ENCODE data around the gene COL4A2.

The COL4A2 gene

GRCh38 chr13:110414283-110414682 is 107.2 kb downstream of the COL4A2 start:
- peaks cover 3% of the 10 kb centered on the region for H3K4me1 ChIP-seq (ENCODE audit: insufficient read depth, low read length, poor library complexity, severe bottlenecking)
- no peaks in the 10 kb centered on the region for H3K27me3 ChIP-seq (ENCODE audit: insufficient read depth, low read length, poor library complexity, severe bottlenecking)
- H3K36me3 ChIP-seq (ENCODE audit: insufficient read depth, low read length), result no peaks in the 10 kb centered on the region
- no peak overlapping the region for H3K9ac ChIP-seq (ENCODE audit: low read depth, low read length, poor library complexity, severe bottlenecking)
- H3K4me2 ChIP-seq (ENCODE audit: low read depth, low read length, poor library complexity, severe bottlenecking), result no peak overlapping the region
- no peaks in the 10 kb centered on the region for H4K20me1 ChIP-seq (ENCODE audit: insufficient read depth, low read length, poor library complexity, severe bottlenecking)
- H3K9me3 ChIP-seq (ENCODE audit: insufficient read depth, low read depth, low read length), result no peaks in the 10 kb centered on the region
- no peaks in the 10 kb centered on the region for H3F3A ChIP-seq (ENCODE audit: low read depth)
- H2AFZ ChIP-seq (ENCODE audit: low read length), result no peak overlapping the region
- no peaks in the 10 kb centered on the region for H3K79me2 ChIP-seq (ENCODE audit: insufficient read depth, low read length)
- no peak overlapping the region for H3K4me3 ChIP-seq (ENCODE audit: low read length, poor library complexity, severe bottlenecking)
- TF ChIP-seq EZH2phosphoT487 (IDR thresholded peaks at IDR 0.05; ENCODE audit: borderline replicate concordance) (no peak), CTCF (conservative IDR thresholded peaks at IDR 0.05; ENCODE audit: low read length) (no peak)
- no peaks in the 10 kb centered on the region for H3K9me2 ChIP-seq (replicated peaks; ENCODE audit: low read depth, low read length)

GRCh38 chr13:110414931-110415330 is 107.8 kb downstream of the COL4A2 start:
- Histone ChIP-seq H3K4me3 (ENCODE audit: low read length, poor library complexity, severe bottlenecking) (no peak overlapping the region), H3F3A (ENCODE audit: low read depth) (no peaks in the 10 kb centered on the region), H3K9me3 (ENCODE audit: insufficient read depth, low read depth, low read length) (no peaks in the 10 kb centered on the region), H3K36me3 (ENCODE audit: insufficient read depth, low read length) (no peaks in the 10 kb centered on the region), H3K9ac (ENCODE audit: low read depth, low read length, poor library complexity, severe bottlenecking) (no peak overlapping the region), H4K20me1 (ENCODE audit: insufficient read depth, low read length, poor library complexity, severe bottlenecking) (no peaks in the 10 kb centered on the region), H2AFZ (ENCODE audit: low read length) (no peak overlapping the region), H3K9me2 (replicated peaks; ENCODE audit: low read depth, low read length) (no peaks in the 10 kb centered on the region), H3K27me3 (ENCODE audit: insufficient read depth, low read length, poor library complexity, severe bottlenecking) (no peaks in the 10 kb centered on the region), H3K79me2 (ENCODE audit: insufficient read depth, low read length) (no peaks in the 10 kb centered on the region), H3K4me2 (ENCODE audit: low read depth, low read length, poor library complexity, severe bottlenecking) (no peak overlapping the region), H3K4me1 (ENCODE audit: insufficient read depth, low read length, poor library complexity, severe bottlenecking) (peaks cover 8% of the 10 kb centered on the region)
- TF ChIP-seq CTCF (conservative IDR thresholded peaks at IDR 0.05; ENCODE audit: low read length) (no peak), EZH2phosphoT487 (IDR thresholded peaks at IDR 0.05; ENCODE audit: borderline replicate concordance) (no peak)

- Histone ChIP-seq H3K9me3 (ENCODE audit: insufficient read depth, low read depth, low read length) (no peaks in the 10 kb centered on the region), H3K4me3 (ENCODE audit: low read length, poor library complexity, severe bottlenecking) (no peak overlapping the region)
These were observed 108.6 kb downstream of the COL4A2 start for GRCh38 chr13:110415669-110416068.

More at GRCh38 chr13:110415669-110416068, 108.6 kb downstream of the COL4A2 start:
- no peak; the same call in 1 of the 2 replicates for TF ChIP-seq CTCF (conservative IDR thresholded peaks at IDR 0.05; ENCODE audit: low read length)
- TF ChIP-seq EZH2phosphoT487 (IDR thresholded peaks at IDR 0.05; ENCODE audit: borderline replicate concordance), result no peak
- H2AFZ ChIP-seq (ENCODE audit: low read length), result no peak overlapping the region
- H3K9ac ChIP-seq (ENCODE audit: low read depth, low read length, poor library complexity, severe bottlenecking), result no peak overlapping the region
- H4K20me1 ChIP-seq (ENCODE audit: insufficient read depth, low read length, poor library complexity, severe bottlenecking), result no peaks in the 10 kb centered on the region
- H3K4me1 ChIP-seq (ENCODE audit: insufficient read depth, low read length, poor library complexity, severe bottlenecking), result peaks cover 16% of the 10 kb centered on the region
- H3F3A ChIP-seq (ENCODE audit: low read depth), result no peaks in the 10 kb centered on the region
- H3K4me2 ChIP-seq (ENCODE audit: low read depth, low read length, poor library complexity, severe bottlenecking), result no peak overlapping the region
- H3K9me2 ChIP-seq (replicated peaks; ENCODE audit: low read depth, low read length), result no peaks in the 10 kb centered on the region
- no peaks in the 10 kb centered on the region for H3K36me3 ChIP-seq (ENCODE audit: insufficient read depth, low read length)
- H3K27me3 ChIP-seq (ENCODE audit: insufficient read depth, low read length, poor library complexity, severe bottlenecking), result no peaks in the 10 kb centered on the region
- no peaks in the 10 kb centered on the region for H3K79me2 ChIP-seq (ENCODE audit: insufficient read depth, low read length)
